ENCODE measurements around the gene IMPG1. TPM values are rescaled to one million over a fixed set of nuclear protein-coding genes. Genes with fewer than 3 reads are reported as not detected.
"Not testable (repeated sequence)": the region's sequence is repeated elsewhere in the genome, so short reads cannot be mapped to it uniquely, and the experiment has no call there.

Gene IMPG1
- polyA plus RNA-seq, 3 donors: not detected

- H3K36me3 Mint-ChIP-seq: no peaks in the 10 kb centered on the region
- Histone ChIP-seq H3K79me2 (ENCODE audit: insufficient read depth, low read length) (no peaks in the 10 kb centered on the region), H3K36me3 (replicated peaks in 1 of 2; ENCODE audit: control insufficient read depth in 1 of 2, insufficient read depth in 2 of 2, low read length in 2 of 2) (no peaks in the 10 kb centered on the region), H3K4me1 (ENCODE audit: control insufficient read depth in 1 of 2, insufficient read depth in 2 of 2, low read length in 2 of 2) (no peaks in the 10 kb centered on the region), H3K4me3 (replicated peaks in 1 of 3; ENCODE audit: low read depth in 2 of 3, low read length in 3 of 3) (no peak overlapping the region), H2AFZ (ENCODE audit: insufficient read depth, low read depth, low read length, poor library complexity, severe bottlenecking) (no peak overlapping the region), H3K27ac (ENCODE audit: low read depth in 1 of 2, low read length in 2 of 2) (no peak overlapping the region), H3K27me3 (ENCODE audit: control insufficient read depth in 2 of 2, insufficient read depth in 2 of 2, low read length in 2 of 2) (no peaks in the 10 kb centered on the region), H3K9ac (ENCODE audit: insufficient read depth, low read length, poor library complexity, severe bottlenecking) (no peak overlapping the region), H3K9me3 (replicated peaks in 1 of 2; ENCODE audit: control insufficient read depth in 1 of 2, insufficient read depth in 1 of 2, low read length in 2 of 2) (no peaks in the 10 kb centered on the region), H4K20me1 (ENCODE audit: insufficient read depth, low read length) (no peaks in the 10 kb centered on the region), H3K4me2 (replicated peaks; ENCODE audit: extremely low read depth, low read length, poor library complexity, severe bottlenecking) (no peak overlapping the region)
- WGBS (ENCODE audit: insufficient coverage): 71% methylated on average over 1 of the region's 3 CpGs
- TF ChIP-seq CTCF (IDR thresholded peaks at IDR 0.05): no peak
- no peak overlapping the region for H3K27ac Mint-ChIP-seq
- intact Hi-C loops (cut with micrococcal nuclease): no loop called here
- peaks cover 2 to 7% (median 5%) of the 10 kb centered on the region in 7 donors for H3K9me3 Mint-ChIP-seq
- DNase-seq: no peak
- peaks cover 0 to 2% (median 0%) of the 10 kb centered on the region in 3 donors for H3K27me3 Mint-ChIP-seq (ENCODE audit: low read depth in 3 of 3)
- H3K4me1 Mint-ChIP-seq: no peaks in the 10 kb centered on the region
- no peak overlapping the region for H3K4me3 Mint-ChIP-seq
Observed at GRCh38 chr6:75906871-75907270, 165.6 kb downstream of the IMPG1 start.

DNA sequence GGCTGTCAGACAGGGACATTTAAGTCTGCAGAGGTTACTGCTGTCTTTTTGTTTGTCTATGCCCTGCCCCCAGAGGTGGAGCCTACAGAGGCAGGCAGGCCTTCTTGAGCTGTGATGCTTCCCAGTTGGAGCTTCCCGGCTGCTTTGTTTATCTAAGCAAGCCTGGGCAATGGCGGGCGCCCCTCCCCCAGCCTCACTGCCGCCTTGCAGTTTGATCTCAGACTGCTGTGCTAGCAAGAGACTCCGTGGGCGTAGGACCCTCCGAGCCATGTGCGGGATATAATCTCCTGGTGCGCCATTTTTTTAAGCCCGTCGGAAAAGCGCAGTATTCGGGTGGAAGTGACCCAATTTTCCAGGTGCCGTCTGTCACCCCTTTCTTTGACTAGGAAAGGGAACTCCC, 167.3 kb downstream of the IMPG1 start:
- H4K20me1 ChIP-seq (ENCODE audit: insufficient read depth, low read length); H3K9me3 ChIP-seq (replicated peaks in 1 of 2; ENCODE audit: control insufficient read depth in 1 of 2, insufficient read depth in 1 of 2, low read length in 2 of 2); H3K27ac ChIP-seq (ENCODE audit: low read depth in 1 of 2, low read length in 2 of 2); H3K4me1 ChIP-seq (ENCODE audit: control insufficient read depth in 1 of 2, insufficient read depth in 2 of 2, low read length in 2 of 2); H3K27me3 ChIP-seq (ENCODE audit: control insufficient read depth in 2 of 2, insufficient read depth in 2 of 2, low read length in 2 of 2); H3K27me3 Mint-ChIP-seq (ENCODE audit: low read depth in 3 of 3); H3K27ac Mint-ChIP-seq; H2AFZ ChIP-seq (ENCODE audit: insufficient read depth, low read depth, low read length, poor library complexity, severe bottlenecking); DNase-seq; H3K4me3 Mint-ChIP-seq; H3K9me3 Mint-ChIP-seq; H3K36me3 Mint-ChIP-seq; H3K4me2 ChIP-seq (replicated peaks; ENCODE audit: extremely low read depth, low read length, poor library complexity, severe bottlenecking); H3K4me3 ChIP-seq (replicated peaks in 1 of 3; ENCODE audit: low read depth in 2 of 3, low read length in 3 of 3); H3K4me1 Mint-ChIP-seq; H3K36me3 ChIP-seq (replicated peaks in 1 of 2; ENCODE audit: control insufficient read depth in 1 of 2, insufficient read depth in 2 of 2, low read length in 2 of 2); H3K9ac ChIP-seq (ENCODE audit: insufficient read depth, low read length, poor library complexity, severe bottlenecking); H3K79me2 ChIP-seq (ENCODE audit: insufficient read depth, low read length); intact Hi-C loops (cut with micrococcal nuclease): not testable (repeated sequence)
- WGBS (ENCODE audit: insufficient coverage): over 99% methylated on average over 13 of the region's 14 CpGs

DNA sequence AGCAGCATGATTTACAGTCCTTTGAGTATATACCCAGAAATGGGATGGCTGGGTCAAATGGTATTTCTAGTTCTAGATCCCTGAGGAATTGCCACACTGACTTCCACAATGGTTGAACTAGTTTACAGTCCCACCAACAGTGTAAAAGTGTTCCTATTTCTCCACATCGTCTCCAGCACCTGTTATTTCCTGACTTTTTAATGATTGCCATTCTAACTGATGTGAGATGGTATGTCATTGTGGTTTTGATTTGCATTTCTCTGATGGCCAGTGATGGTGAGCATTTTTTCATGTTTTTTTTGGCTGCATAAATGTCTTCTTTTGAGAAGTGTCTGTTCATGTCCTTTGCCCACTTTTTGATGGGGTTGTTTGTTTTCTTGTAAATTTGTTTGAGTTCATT, 172.2 kb downstream of the IMPG1 start:
- H3K9me3 Mint-ChIP-seq; H3K9me3 ChIP-seq (replicated peaks in 1 of 2; ENCODE audit: control insufficient read depth in 1 of 2, insufficient read depth in 1 of 2, low read length in 2 of 2); H3K27me3 ChIP-seq (ENCODE audit: control insufficient read depth in 2 of 2, insufficient read depth in 2 of 2, low read length in 2 of 2); H3K9ac ChIP-seq (ENCODE audit: insufficient read depth, low read length, poor library complexity, severe bottlenecking); H3K79me2 ChIP-seq (ENCODE audit: insufficient read depth, low read length); DNase-seq; H3K4me3 ChIP-seq (replicated peaks in 1 of 3; ENCODE audit: low read depth in 2 of 3, low read length in 3 of 3); H3K36me3 Mint-ChIP-seq; H3K4me1 ChIP-seq (ENCODE audit: control insufficient read depth in 1 of 2, insufficient read depth in 2 of 2, low read length in 2 of 2); H3K4me1 Mint-ChIP-seq; intact Hi-C loops (cut with micrococcal nuclease); H3K4me2 ChIP-seq (replicated peaks; ENCODE audit: extremely low read depth, low read length, poor library complexity, severe bottlenecking); H3K27ac ChIP-seq (ENCODE audit: low read depth in 1 of 2, low read length in 2 of 2); H3K27me3 Mint-ChIP-seq (ENCODE audit: low read depth in 3 of 3); H3K27ac Mint-ChIP-seq; H4K20me1 ChIP-seq (ENCODE audit: insufficient read depth, low read length); H3K4me3 Mint-ChIP-seq; H3K36me3 ChIP-seq (replicated peaks in 1 of 2; ENCODE audit: control insufficient read depth in 1 of 2, insufficient read depth in 2 of 2, low read length in 2 of 2); H2AFZ ChIP-seq (ENCODE audit: insufficient read depth, low read depth, low read length, poor library complexity, severe bottlenecking): not testable (repeated sequence)
- WGBS (ENCODE audit: insufficient coverage): no CpG with 5 or more reads among the region's 1 CpG
